ENCODE data around the gene ARHGAP31. TPM values are rescaled to one million over a fixed set of nuclear protein-coding genes. Genes with fewer than 3 reads are reported as not detected.
"Not testable (repeated sequence)": the region's sequence is repeated elsewhere in the genome, so short reads cannot be mapped to it uniquely, and the experiment has no call there.

ARHGAP31 gene
- polyA plus RNA-seq, 3 donors = 10.6 to 14.4 (median 14.2) TPM

GRCh38 chr3:119362010-119362409 lies 67.8 kb downstream of the ARHGAP31 start:
- no peak for DNase-seq (ENCODE audit: extremely low read depth in 1 of 11, low read depth in 9 of 11, low spot score in 4 of 11)

GRCh38 chr3:119362940-119363725 lies 69.0 kb downstream of the ARHGAP31 start:
- no peak for DNase-seq (ENCODE audit: extremely low read depth in 1 of 11, low read depth in 9 of 11, low spot score in 4 of 11)

- no peak for DNase-seq (ENCODE audit: extremely low read depth in 1 of 11, low read depth in 9 of 11, low spot score in 4 of 11)
Observed at GRCh38 chr3:119364401-119364800, 70.2 kb downstream of the ARHGAP31 start.

GRCh38 chr3:119365418-119365817 lies 71.2 kb downstream of the ARHGAP31 start:
- DNase-seq (ENCODE audit: extremely low read depth in 1 of 11, low read depth in 9 of 11, low spot score in 4 of 11) = no peak

- no peak for DNase-seq (ENCODE audit: extremely low read depth in 1 of 11, low read depth in 9 of 11, low spot score in 4 of 11)
Observed at GRCh38 chr3:119367000-119367399, 72.8 kb downstream of the ARHGAP31 start.

GRCh38 chr3:119368298-119368697 lies 74.1 kb downstream of the ARHGAP31 start:
- DNase-seq (ENCODE audit: extremely low read depth in 1 of 11, low read depth in 9 of 11, low spot score in 4 of 11) = no peak

GRCh38 chr3:119371786-119372185 lies 77.6 kb downstream of the ARHGAP31 start:
- DNase-seq (ENCODE audit: extremely low read depth in 1 of 11, low read depth in 9 of 11, low spot score in 4 of 11) = not testable (repeated sequence)

GRCh38 chr3:119375106-119375505 lies 80.9 kb downstream of the ARHGAP31 start:
- no peak for DNase-seq (ENCODE audit: extremely low read depth in 1 of 11, low read depth in 9 of 11, low spot score in 4 of 11)

- DNase-seq (ENCODE audit: extremely low read depth in 1 of 11, low read depth in 9 of 11, low spot score in 4 of 11) = no peak
Observed at GRCh38 chr3:119375510-119375909, 81.3 kb downstream of the ARHGAP31 start.

- no peak for DNase-seq (ENCODE audit: extremely low read depth in 1 of 11, low read depth in 9 of 11, low spot score in 4 of 11)
Observed at GRCh38 chr3:119376758-119377157, 82.6 kb downstream of the ARHGAP31 start.

GRCh38 chr3:119378259-119378803 lies 84.1 kb downstream of the ARHGAP31 start:
- no peak for DNase-seq (ENCODE audit: extremely low read depth in 1 of 11, low read depth in 9 of 11, low spot score in 4 of 11)

- DNase-seq (ENCODE audit: extremely low read depth in 1 of 11, low read depth in 9 of 11, low spot score in 4 of 11) = no peak
Observed at GRCh38 chr3:119380697-119381096, 86.5 kb downstream of the ARHGAP31 start.

- no peak for DNase-seq (ENCODE audit: extremely low read depth in 1 of 11, low read depth in 9 of 11, low spot score in 4 of 11)
Observed at GRCh38 chr3:119382134-119382533, 88.0 kb downstream of the ARHGAP31 start.

- no peak for DNase-seq (ENCODE audit: extremely low read depth in 1 of 11, low read depth in 9 of 11, low spot score in 4 of 11)
Observed at GRCh38 chr3:119388577-119388976, 94.4 kb downstream of the ARHGAP31 start.

- DNase-seq (ENCODE audit: extremely low read depth in 1 of 11, low read depth in 9 of 11, low spot score in 4 of 11) = no peak
Observed at GRCh38 chr3:119395923-119396358, 101.8 kb downstream of the ARHGAP31 start.

GRCh38 chr3:119396870-119397269 lies 102.7 kb downstream of the ARHGAP31 start:
- no peak for DNase-seq (ENCODE audit: extremely low read depth in 1 of 11, low read depth in 9 of 11, low spot score in 4 of 11)

- DNase-seq (ENCODE audit: extremely low read depth in 1 of 11, low read depth in 9 of 11, low spot score in 4 of 11) = no peak
Observed at GRCh38 chr3:119400466-119400865, 106.3 kb downstream of the ARHGAP31 start.

- DNase-seq (ENCODE audit: extremely low read depth in 1 of 11, low read depth in 9 of 11, low spot score in 4 of 11) = no peak
Observed at GRCh38 chr3:119401069-119401468, 106.9 kb downstream of the ARHGAP31 start.

GRCh38 chr3:119401503-119402440 lies 107.6 kb downstream of the ARHGAP31 start:
- no peak for DNase-seq (ENCODE audit: extremely low read depth in 1 of 11, low read depth in 9 of 11, low spot score in 4 of 11)

GRCh38 chr3:119402791-119403190 lies 108.6 kb downstream of the ARHGAP31 start:
- DNase-seq (ENCODE audit: extremely low read depth in 1 of 11, low read depth in 9 of 11, low spot score in 4 of 11) = no peak

All from renal cortex interstitium (tissue), 11 donors.